SHP77 treated with DMSO at 0.1 percent for 48 hours (cell line): ENCODE data around the gene RASGRP3.

Experiments
- DNase-seq: peaks from one replicate; lab custom pipeline; 2025; lab: John Stamatoyannopoulos, UW

The RASGRP3 gene

DNA sequence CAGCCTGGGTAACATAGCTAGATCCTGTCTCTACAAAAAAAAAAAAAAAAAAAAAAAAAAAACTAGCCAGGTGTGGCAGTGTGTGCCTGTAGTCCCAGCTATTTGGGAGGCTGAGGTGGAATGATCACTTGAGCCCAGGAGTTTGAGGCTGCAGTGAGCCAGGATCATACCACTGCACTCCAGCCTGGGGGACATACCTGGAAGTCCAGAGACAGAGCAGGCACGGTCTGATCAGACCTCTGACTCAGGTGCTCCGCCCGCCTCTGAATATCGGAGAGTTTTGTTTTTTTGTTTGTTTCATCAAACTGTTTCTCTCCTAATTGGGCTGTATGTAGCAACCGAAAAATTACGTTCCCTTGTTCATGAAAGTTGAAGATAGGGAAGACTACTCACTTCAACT is 49.2 kb downstream of the RASGRP3 start:
- no peak for DNase-seq

DNA sequence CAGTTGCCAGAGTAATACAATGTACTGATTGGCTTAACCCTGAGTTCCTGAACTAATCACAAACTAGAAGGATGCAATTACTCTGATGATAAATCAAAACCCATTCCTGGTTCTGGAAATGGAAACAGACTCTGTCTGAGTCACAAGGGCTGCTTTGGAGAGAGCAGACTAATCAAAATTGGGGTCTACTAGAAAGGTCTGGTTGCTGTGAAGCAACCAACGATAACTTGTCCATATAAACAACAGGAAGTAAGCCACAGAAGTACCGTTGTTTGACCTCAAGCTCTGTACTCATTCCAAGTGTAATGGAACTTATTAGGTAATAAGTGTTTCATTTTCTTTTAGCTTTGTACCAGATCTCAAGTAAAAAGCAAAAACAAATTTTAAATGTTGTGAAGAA is 49.7 kb downstream of the RASGRP3 start:
- no peak for DNase-seq

DNA sequence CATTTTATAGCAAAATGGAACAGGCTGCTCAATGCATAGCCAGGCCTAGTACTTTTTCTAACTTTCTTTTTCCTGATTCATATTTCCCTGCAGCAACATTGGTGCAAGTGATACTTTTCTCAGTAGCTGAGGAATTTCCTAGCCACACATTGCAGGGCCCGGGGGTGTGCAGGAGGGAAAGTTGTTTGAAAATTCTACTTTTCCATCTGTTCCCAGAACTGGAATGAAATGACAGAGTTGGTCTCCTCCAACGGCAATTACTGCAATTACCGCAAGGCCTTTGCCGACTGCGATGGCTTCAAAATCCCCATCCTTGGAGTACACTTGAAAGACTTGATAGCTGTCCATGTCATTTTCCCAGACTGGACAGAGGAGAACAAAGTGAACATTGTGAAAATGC is 50.5 kb downstream of the RASGRP3 start:
- no peak for DNase-seq

DNA sequence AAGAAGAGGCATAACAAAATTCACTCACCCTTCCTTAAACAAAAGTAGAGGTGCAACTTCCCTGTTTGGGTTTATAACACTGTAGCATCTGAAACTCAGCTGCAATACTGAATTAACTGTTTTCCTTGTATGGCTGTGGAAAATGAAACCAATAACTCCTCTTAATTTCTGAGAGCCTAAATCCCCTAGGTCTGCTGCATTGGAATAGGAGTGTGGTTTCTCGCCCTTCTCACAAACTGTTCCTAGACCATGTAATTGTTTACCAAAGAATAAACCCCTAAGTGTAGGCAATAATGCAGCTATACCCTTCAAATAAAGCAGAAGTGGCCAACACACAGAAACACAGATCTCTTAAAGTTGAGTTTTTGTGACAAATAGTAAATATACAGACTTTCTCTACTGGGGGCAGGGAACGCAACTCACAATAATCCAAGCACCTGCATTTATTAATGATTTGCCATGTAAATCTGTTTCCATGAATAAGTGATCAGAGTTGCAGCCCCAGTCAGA is 52.0 kb downstream of the RASGRP3 start:
- no peak for DNase-seq

DNA sequence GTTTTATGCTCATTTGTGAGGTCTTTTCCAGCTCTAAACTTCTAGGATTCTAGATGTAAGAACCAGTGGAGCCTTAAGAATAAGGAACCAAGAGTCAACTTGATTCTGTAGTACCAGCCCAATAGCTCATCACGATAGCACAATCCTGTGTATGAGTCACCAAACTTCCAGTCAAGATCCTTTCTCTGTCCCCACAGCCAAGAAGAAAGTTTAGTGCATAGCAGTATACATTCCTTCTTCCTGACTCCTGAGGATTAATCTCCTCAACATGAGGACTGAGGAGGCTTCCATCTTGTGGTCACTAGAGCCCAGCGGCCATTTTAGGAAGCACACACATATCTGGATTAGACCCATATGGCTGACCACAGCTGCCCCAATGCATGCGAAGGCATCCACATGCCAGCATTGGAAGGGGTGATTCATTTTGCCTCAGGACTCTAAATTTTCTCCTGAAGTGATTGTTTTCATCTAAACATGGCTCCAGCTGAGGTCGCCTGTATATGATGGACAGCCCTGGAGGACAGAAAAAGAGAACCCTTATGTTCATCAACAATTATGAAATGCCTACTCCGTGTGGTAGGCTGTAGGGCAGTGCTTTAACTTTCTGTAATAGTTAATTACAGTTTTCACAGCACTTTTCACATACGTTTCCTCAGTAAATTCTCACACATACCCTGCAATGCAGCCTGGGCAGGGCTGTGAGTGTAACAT is 53.5 kb downstream of the RASGRP3 start:
- no peak for DNase-seq

DNA sequence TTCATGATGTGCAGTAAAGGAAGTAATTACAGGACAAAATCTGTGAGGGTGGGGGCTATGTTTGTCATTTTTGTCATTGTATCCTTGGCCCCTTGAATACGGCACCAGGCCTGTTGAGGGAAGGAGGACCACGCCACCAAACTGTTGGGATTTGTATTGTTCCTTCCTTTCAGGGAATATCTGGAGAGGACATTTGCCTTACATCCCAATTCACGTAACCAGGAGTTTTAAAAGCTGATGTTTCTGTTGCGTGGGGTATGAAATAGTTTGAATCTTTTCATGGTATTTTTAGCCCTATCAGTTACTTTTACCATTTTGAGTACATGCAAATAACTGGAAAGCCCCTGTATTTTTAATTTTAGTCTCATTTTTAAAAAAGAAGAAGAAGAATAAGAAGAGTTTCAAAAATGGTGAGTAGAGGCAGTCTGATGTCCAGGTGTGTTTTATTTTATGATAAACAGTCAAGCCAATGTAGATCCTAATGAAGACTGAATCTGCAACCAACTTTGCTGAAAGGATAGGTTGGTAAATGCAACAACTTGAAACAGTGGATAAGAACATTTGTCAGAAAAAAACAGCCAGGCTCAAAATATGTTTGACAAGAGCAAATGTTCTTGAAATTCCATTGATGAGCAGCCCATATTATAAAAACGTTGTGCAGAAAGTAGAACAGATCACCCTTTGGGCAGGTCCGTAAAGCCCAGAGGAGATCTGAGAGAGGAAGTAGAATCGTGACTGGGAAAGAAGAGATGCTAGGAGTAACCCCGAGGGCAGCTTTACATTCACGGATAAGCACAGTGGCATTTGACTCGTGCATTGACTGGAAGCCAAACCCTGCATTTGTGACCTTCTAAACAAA is 54.5 kb downstream of the RASGRP3 start:
- DNase-seq = no peak

DNA sequence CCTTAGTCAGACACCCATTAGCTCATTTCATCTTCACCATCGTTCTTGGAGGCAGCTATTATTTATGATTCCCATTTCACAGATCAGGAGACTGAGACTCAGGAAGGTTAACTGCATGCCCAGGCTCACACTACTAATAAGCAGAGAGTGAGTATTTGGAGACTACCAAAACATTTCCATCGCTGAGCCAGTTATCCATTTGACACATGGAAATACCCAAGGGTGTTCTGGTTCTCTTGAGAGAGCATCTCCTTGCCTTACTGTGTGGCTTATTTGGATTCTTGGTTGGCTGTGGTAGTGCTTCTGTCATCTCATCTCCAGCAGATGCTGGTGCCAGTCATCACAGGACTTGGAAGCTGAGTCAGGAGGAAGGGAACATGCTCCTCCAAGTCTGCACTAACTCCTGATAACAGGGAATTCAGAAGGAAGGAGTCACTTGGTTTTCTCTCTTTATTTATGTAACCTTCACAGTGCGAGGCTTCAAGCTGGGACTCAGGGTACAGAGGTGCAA is 55.2 kb downstream of the RASGRP3 start:
- no peak for DNase-seq

DNA sequence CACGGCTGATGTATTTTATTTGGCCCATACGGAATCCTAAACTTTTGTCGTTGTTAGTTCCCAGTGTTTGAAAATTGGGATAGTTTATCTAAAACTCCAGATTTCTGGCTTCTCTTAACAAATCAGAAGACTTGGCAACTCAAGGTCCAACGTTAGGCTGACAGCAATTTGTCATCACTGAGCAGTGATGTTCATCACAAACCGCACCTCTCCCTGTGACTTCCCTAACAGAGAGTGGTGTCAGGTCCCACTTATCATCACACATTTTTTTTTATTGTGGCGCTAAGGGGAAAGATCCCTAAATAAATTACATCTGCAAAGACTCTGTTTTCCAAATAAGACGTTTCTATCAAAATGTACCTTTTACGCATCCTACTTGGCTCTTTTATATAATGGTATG is 55.7 kb downstream of the RASGRP3 start:
- no peak for DNase-seq

DNA sequence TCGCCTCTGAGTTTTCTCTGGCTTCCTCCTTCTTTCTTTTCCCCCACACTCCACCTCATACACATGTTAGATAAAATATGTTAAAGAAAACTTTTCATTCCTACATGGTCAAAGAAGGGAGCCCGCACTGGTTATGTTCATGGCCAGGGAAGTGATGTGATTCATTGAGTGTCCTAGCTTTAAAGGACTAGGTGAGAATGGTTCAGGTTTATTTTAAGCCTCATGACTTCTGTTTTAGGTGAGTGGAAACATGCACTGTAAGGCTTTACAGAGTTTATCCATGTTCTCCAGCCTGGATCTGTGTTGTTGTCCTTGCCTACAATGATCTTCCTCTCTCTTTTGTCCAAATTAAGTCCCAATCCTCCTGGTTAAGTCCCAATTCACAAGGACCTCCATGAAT is 56.5 kb downstream of the RASGRP3 start:
- no peak for DNase-seq

DNA sequence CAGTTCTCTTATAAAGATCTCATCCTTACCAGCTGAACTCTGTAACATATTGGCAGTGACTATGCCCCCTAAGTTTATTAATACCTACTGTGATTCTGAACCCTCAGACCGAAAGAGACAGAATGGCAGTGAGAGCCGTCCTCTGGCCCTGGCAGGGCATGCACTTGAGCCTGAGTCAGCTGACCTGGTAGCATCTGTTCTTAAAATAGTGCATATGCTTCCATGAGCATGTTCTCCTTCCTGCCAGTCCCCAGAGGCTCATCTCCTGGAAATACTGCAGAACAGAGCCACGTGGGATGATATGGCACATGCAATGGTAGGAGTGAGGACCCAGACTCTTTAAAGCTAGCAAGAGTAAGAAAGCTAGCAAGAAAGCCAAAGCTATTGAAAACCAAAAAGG is 59.0 kb downstream of the RASGRP3 start:
- DNase-seq = no peak

DNA sequence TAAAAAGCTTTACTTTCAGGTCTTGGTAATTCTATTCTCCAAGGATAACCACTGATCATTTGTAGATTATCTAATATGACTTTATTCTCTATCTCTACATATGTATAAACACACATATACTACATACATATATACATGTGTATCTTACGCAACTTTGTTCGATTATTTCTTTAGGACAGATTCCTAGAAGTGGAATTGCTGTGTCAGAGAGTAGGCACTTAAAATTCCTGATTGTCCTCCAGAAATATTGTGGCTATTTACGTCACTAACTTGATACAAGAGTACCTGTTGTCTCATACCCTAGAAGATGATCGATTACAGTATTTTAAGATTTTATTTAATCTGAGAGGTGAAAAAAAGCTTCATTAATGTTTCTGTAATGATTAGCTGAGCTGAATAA is 64.8 kb downstream of the RASGRP3 start:
- DNase-seq = no peak

DNA sequence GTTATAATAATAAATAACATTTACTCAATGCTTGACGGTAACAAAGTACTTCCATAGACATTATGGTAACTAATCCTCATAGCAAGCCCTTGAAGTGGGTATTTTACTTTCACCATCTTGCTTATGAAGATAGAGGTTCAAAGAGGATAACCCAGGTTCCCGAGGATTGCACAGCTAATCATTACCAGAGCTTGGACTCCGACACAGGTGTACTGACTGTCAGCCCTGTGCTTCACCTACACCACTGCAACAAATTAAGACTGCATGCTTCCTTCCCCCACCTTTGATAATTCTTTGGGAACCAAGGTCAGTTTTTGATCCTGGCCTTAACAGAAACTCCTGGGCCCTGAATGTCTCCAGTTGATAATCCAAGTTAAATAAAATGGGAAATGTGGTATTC is 73.8 kb downstream of the RASGRP3 start:
- no peak for DNase-seq

DNA sequence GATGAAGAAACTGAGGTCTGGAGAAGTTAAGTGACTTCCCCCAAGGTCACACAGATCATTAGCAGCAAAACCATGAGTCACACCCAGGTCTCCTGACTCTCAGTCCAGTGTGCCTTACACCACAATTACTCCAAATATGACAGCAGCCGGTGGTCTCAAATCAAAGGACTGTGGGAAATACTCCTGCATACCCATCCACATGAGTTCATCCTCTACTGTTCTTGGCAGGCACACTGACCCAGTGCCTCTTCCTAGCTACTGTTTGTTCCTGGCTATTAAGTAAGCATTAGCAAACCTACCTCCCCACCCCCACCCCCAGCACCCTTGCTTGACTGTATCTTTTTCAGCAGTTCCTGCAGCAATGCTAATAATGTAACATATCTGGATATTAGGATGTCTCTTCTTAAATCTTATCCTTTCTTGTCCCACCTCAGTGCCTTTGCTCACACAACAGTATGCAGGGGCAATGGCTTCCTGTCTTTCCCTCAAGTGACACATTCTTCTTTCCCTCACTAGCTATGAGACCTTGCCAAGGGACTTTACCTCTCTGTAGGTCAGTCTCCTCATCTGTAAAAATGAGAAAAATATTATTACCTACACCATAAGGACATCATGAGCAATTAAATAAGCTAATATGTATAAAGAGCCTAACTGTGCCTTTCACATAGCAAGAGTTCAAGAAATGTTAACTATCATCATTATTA is 76.5 kb downstream of the RASGRP3 start:
- DNase-seq = no peak

DNA sequence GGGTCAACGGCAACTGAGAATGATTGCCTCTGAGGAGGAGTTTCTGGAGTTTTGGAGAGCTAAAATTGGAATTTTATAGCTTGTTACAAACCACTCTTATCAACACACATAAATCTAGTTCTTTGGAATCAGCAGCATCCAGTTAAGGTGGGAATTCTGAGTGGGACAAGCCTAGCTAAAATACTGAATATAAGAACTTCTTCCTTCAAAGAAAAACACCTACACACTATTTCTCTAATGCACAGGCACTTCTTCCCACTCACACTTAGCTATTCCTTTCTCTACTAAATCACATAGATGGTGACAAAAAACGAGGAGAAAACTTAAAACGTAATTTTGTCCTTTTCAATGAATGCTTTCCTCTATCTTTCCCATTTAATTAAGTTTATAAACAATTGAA is 79.2 kb downstream of the RASGRP3 start:
- DNase-seq = no peak

DNA sequence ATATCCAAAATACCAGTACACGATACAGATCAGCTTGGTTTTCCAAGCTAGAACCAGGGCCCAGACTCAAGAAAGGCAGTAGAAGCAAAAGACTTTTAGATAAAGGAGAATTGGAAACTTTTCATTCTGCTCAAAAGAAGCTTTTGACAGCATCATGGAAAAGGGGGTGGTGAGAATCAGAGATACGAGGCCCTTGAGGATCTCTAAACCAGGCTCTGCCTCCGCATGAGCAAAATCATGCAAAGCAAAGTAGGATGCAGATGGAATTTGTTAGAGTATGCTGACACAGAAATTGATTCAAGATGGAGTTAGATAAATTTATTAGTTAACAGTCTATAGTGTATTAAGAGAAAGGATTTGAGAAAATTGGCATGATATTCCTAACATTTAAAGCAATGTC is 82.9 kb downstream of the RASGRP3 start:
- no peak for DNase-seq

DNA sequence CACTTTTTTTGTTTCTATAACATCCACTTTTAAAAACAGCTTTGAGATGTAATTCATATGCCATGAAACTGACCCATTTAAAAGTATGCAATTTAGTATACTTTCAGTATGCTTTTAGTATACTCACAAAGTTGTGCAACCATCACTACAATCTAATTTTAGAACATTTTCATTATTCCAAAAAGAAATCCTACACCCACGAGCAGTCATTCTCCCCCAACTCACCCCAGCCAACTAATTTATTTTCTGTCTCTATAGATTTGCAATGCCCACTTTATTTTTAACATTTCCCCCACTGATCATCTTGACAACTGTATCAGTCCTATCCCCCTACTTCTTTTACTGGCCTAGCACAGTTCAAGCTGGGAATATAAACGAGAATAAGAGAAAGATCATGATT is 83.6 kb downstream of the RASGRP3 start:
- DNase-seq = no peak

DNA sequence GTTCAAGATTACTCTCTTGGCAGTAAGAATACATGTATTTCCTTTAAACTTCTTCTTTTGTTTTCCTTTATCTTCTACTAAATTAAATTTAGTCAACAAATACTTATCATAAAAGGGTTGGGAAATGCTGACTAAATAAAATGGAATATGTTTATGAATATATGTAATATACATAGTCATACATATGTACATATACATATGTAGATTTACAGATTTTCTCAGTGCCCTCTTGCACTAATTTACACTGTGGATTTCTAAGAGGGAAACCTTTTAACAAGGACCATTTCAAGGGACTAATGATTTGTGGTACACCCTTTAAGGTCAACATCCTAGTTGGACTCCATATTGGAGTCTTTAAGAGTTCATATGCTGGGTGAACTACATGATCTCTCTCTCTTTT is 85.4 kb downstream of the RASGRP3 start:
- no peak for DNase-seq

DNA sequence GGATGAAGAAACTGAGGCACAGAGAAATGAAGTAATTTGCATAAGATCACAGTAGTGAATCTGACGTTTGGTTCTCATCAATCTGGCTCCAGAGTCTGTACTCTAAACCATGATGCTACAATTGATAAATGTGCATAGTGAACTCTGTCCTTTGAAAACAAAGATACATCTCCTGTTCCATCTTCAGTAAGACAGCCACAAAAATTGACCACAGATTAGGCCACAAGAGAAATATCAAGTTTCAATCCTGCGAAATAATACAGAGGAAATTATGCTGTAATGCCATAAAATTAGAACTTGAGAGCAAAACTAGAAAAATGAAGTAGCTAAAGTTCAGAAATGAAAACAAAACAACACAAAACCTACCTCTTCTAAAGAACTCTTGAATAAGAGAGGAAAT is 94.2 kb downstream of the RASGRP3 start:
- DNase-seq = no peak

DNA sequence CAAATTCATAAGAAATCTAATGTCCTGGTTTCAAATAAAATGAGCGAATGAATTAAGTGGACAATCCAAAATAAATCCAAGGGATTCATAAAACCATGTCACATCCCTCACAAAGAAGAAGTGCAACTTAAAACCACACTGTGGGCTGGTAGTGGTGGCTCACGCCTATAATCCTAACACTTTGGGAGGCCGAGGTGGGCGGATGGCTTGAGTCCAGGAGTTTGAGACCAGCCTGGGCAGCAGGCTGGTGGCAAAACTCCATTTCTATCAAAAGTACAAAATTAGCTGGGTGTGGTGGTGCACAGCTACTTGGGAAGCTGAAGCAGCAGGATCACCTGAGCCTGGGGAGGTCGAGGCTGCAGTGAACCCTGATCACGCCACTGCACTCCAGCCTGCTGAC is 97.2 kb downstream of the RASGRP3 start:
- no peak for DNase-seq

DNA sequence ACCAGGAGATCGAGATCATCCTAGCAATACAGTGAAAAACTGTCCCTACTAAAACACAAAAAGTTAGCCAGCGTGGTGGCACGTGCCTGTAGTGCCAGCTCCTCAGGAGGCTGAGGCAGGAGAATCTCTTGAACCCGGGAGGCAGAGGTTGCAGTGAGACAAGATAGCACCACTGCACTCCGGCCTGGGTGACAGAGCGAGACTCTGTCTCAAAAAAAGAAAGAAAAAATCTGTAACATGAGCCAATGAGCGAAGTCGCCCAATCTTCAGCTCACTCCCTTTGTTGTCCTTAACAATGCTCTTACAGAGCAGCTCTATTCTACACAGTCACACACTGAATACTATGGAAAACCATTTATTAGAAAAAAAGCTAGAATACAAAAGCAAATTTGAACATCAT is 100.6 kb downstream of the RASGRP3 start:
- no peak for DNase-seq

DNA sequence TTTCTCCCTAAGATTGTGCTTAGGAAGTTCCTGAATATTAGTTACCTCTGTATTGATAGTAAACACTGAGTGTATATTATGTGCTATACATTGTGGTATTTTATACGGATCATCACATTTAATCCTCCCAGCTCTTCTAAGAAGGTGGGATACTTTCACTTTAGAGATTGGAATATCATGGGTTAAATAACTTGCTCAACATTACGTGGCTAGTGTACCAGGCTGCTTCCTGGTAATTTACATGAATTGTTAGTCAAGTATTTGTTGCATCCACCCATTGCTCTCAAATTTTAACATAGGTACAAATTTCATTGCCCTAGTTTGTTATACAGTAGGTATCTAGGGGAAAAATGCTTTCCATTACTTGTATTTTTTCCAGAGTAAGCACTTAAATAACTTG is 101.2 kb downstream of the RASGRP3 start:
- no peak for DNase-seq

DNA sequence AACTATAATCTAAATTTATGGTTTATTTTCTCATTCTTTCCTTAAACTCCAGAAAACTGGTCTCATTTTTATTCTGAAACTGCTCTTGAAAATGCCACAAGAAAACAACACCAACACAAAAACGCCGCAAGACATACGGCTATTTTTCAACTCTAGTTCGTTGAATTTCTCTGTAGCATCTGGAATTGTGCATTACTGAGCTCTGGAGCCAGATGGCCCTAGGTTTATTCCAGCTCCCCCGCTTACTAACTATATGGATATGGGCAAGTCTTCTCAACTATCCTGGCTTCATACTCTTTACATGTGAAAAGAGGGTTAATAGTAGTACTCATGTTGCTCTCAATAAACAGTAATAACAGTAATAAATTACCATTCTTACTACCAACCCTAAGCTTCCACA is 102.8 kb downstream of the RASGRP3 start:
- no peak for DNase-seq

DNA sequence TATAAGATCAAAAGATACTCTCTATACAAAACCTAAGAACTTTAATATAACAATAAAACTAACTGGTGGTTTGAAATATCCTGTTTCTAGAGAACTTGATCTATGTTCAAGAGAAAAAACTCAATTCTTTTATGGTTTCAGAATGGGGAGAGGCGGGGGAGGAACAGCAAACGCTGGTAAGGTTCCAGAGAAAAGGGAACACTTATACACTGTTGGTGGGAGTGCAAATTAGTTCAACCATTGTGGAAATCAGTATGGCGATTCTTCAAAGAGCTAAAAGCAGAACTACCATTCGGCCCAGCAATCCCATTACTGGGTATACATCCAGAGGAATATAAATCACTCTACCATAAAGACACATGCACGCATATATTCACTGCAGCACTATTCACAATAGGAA is 105.4 kb downstream of the RASGRP3 start:
- no peak for DNase-seq
